Midbrain (tissue), 1 donor: ENCODE results near the gene DPEP3.
"Not testable (repeated sequence)": the region's sequence is repeated elsewhere in the genome, so short reads cannot be mapped to it uniquely, and the experiment has no call there.

Source experiments
- DNase-seq: peaks from one replicate; lab custom pipeline; 2025; lab: John Stamatoyannopoulos, UW

DPEP3 gene

GRCh38 chr16:67993207-67994039 lies 13.1 kb upstream of the DPEP3 start:
- peak; percentile 68 for DNase-seq

DNA sequence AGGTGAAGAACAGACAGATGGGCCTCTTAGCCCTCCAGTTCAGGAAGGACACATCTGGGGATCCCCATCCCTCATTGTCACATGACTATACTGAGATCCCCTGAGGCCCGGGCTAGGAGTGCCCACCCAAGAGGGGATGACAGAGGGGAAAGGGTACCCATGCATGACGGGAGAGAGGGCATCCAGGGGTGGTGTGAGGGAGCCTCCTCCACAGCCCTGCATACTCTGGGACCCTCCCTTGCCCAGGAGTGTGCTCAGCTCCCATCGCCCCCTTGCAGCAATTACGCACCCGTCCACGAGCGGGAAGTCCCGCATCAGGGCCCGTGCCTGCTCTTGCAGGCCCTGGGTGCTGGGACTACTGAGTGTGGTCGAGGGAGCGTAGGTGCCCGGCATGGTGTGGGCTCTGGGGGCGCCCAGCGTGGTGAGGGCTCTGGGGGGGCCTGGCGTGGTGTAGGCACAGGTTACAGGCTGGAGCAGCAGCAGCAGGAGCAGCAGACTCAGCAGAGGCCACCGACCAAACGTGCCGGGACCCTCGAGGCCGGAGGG lies 12.4 kb upstream of the DPEP3 start:
- DNase-seq: no peak

- no peak for DNase-seq
Measured at GRCh38 chr16:67990018-67990386, 9.7 kb upstream of the DPEP3 start.

DNA sequence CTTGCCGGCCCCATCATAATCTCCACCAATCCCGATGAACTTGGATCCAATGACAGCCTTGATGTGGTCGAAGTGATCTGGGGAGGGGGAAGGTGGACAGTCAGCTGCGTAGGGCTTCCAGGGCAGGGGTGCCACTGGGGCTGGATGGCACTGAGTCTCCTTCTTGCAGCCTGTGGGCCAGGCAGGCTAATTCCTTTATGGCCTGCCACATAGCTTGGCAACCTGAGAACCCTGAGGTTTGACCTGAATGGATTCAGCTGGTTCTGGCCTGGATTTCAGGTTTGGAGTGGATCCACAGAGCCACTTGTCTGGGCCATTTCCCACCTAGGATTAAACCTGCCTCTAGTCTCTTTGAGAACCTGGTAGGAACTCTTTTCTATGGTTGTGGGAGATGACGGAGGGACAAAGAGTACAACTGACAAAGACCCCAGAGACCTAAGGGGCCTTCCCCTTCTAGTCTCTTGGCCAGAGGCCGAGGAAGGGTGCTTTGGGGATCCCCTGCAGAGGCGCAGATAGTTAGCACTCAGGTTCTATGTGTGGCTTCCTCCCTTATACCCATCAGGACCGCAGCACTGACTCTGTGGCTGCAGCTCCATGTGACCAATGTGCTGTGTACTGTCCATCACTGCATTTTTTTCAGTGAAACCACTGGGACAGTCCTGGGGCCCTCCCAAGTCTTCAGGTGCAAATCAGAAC lies 9.2 kb upstream of the DPEP3 start:
- DNase-seq: peak; percentile 8

DNA sequence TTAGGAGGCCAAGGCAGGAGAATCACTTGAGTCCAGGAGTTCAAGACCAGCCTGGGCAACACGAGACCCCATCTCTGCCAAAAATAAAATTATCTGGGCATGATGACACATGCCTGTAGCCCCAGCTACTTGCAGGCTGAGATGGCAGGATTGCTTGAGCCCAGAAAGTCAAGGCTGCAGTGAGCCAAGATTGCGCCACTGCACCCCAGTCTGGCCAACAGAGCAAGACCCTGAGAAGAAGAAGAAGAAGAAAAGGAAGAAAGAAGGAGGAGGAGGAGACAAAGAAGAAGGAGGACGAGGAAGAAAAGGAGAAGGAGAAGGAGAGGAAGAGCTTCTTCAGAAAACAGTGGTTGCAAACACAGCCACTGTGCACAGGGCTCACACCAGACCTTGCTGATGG lies 8.4 kb upstream of the DPEP3 start:
- DNase-seq: no peak

- DNase-seq: peak; percentile 35
Measured at GRCh38 chr16:67987460-67988160, 7.3 kb upstream of the DPEP3 start.

DNA sequence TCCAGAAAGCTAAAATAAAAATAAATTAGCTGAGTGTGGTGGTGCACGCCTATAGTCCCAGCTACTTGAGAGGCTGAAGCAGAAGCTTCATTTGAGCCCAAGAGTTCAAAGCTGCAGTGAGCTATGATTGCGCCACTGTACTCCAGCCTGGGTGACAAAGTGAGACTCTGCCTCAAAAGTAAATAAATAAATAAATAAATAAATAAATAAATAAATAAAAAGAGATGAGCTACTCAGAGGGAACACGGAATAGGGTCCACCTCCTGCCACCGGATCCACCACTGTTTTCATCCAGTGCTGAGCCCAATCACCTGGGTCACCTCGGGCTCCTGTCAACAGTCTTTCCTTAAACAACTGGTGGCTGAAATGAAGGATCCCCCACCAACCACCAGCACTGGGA lies 6.7 kb upstream of the DPEP3 start:
- no peak for DNase-seq

DNA sequence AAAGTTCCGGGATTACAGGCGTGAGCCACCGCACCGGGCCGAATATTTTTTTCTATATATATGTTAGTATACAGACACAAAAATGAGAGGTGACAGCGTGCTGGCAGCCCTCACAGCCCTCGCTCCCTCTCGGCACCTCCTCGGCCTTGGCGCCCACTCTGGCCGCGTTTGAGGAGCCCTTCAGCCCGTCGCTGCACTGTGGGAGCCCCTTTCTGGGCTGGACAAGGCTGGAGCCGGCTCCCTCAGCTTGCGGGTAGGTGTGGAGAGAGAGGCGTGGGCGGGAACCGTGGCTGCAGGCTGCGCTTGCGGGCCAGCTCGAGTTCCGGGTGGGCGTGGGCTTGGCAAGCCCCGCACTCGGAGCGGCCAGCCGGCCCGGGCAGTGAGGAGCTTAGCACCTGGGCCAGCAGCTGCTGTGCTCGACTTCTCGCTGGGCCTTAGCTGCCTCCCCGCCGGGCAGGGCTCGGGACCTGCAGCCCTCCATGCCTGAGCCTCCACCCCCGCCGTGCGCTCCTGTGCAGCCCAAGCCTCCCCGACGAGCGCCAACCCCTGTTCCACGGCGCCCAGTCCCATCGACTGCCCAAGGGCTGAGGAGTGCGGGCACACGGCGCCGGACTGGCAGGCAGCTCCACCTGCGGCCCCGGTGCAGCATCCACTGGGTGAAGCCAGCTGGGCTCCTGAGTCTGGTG lies 1.9 kb upstream of the DPEP3 start:
- DNase-seq: no peak

DNA sequence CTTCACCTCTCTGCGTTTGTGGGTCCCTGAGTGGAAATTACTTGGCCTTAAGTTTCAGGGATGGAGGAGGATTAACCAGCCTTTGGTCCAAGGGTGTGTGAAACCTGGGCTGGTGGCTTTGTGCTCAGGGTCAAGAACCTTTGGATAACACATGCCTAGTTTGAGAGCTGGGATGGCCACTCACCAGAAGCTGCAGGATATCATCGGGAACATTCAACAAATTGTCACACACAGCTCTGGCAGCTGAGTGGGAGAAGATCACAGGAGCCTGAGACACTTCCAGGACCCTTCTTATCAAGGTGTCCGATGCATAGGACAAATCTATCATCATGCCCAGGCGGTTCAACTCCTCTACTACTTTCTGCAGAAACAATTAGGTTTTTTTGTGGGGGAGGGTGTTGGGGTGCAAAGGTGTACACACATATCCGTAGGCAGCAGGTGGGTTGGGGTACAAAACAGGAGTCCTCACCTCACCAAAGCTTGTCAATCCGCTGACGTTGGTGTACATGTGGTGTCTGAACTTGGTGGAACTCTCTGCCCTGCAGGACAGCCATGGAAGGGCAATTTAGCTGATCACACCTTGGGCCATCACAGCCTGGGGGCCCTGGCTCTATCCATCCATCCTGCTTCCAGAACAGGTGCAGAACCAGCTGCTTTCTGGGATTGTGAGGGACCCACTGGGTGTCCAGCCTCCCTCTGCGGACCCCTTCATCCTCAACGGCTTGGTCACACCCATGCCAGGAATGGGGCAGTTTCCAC lies 2.7 kb downstream of the DPEP3 start:
- no peak for DNase-seq

DNA sequence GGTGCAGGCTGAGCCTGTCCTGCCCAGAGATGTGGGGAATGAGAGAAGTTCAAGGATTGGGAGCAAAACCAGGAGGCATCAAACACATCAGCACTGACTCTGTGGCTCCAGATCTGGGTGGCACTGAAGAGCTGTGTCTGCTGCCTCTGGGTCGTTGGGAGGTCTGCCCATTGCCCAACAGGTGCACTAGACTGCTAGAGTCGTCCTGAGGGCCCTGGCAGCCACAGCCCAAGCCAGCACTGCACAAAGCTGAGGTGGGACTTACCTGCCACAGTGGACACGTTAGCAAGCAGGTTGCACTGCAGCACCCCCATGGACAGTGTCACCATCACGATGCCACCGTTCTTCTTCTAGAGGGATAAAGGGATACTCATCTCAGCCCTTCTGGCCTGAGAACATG lies 3.3 kb downstream of the DPEP3 start:
- no peak for DNase-seq

DNA sequence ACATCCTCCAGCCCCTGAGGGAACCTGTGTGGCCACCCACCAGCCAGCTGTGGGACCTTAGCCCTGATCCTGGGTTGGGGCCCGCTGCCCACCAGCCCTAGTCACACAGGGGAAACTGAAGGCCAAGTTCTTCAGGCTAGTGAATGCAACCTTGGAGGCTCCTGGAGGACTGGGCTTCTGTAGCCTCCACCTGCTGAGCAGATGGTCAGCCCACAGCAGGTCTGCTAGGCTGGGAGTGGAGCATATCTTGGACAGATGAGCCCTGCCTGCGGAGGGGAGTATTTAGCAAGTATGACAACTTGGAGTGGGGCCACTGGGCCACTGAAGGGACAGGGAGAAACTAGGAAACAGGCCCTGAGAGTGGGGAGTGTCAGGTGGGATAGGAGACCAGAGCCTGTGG lies 4.1 kb downstream of the DPEP3 start:
- DNase-seq: no peak

DNA sequence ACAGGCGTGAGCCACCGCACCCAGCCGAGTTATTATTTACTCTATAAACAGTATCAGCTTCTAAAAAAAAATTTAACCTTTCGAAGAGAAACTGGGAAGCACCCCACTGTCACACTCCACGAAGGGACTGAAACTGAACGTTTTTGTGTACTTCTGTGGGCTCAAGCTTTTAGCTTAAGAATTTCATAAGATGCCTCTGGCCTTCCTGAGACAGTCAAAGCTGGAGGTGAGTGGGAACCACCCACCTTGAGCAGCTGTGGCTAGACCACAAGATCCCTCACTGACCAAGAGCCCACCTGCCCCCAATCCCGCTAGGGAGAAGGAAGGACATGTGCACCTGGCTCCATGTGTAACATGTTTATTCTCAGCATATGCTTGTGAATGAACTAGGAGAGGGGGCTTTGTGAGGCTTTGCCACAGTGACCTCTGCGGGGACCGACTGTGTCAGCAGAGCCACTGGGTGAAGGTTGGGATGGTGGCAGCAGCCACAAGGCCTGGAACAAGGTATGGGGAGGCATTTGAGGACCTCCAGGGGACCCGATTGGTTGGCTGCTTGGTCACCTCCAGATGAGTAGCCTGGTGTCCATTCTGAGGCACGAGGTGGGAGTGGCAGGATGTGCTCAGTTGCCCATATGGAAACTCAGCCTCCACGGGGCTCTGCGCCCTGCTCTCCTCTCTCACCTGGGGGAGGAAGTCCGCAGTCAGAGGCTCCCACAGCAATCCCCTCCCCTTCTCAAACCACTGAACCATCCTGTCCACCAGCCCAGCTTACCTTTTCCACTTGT lies 4.8 kb downstream of the DPEP3 start:
- no peak for DNase-seq

DNA sequence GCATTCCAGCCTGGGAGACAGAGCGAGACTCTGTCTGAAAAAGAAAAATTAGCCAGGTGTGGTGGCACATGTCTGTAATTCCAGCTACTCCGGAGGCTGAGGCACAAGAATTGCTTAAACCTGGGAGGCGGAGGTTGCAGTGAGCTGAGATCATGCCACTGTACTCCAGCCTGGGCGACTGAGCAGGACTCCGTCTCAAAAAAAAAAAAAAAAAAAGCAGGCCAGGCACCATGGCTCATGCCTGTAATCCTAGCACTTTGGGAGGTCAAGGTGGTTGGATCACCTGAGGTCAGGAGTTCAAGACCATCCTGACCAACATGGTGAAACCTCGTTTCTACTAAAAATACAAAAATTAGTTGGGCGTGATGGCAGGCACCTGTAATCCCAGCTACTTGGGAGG lies 8.0 kb downstream of the DPEP3 start:
- DNase-seq: not testable (repeated sequence)

DNA sequence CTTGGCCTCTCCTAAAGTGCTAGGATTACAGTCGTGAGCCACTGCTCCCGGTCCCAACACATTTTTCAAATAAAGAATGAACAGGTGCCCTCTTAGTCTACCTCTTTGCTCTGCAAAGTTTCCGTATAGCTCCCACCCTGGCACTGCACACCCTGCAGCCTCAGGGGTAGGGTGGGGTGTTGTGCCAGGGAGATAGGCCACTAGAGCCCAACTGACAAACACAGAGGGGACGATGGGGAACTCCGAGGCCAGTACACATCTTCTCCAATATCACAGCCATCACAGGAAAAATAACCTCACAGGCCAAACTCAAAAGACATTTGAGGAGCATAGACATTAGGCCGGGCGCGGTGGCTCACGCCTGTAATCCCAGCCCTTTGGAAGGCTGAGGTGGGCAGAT lies 9.2 kb downstream of the DPEP3 start:
- DNase-seq: no peak

DNA sequence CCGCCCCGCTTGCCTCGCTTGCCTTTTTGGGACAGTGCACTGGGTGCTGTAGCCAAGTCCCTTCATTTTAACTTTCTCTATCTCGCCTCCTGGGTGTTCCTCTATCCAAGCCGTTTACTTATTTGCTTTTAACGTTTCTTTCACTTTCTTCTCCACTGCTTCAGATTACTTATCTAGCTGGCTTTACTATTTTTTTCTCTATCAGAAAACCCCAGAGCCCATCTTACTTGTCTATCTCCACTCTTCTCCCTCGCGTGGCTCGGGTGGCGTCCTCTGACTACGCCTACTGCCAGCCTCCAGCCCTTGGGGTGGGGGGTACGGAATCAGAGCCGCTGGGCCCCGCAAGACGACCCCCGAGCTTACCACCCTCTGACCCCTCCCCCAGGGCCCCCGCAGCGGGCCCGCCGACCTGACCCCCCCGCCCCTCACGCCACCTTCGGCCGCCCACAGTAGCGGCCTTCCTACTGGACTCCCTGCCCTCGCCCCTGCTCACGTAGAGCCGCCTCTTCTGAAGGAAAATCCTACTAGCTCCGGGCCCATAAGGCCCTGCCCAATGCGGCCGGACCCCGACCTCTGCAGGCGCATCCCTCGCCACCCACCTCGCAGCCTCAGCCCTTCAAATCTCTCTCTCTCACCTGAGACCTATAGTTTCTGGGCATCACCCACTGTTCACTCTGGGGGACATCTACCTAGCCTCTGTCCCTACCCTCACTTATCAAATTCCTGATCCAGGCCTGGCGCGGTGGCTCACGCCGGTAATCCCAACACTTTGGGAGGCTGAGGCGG lies 10.9 kb downstream of the DPEP3 start:
- no peak for DNase-seq

GRCh38 chr16:67968400-67969253 lies 11.7 kb downstream of the DPEP3 start, which contains the start of gene SLC12A4:
TSS of gene SLC12A4 (minus strand) at chr16:67968637. CDS start at chr16:67968553, 84 bp downstream.
- peak; percentile 69 for DNase-seq

GRCh38 chr16:67967958-67968399 lies 12.3 kb downstream of the DPEP3 start:
- no peak for DNase-seq

GRCh38 chr16:67967183-67967957 lies 12.9 kb downstream of the DPEP3 start:
- DNase-seq: no peak
